Thymus (tissue), 11 donors: ENCODE measurements around the gene CCDC12. TPM values are rescaled to one million over a fixed set of nuclear protein-coding genes. Genes with fewer than 3 reads are reported as not detected.

Experiments
- DNase-seq, 9 donors: peaks; one replicate each; pipeline ENCODE4 v3.0.0-alpha.2; 2013; ENCODE audit warnings: low spot score in 9 of 9, low read depth in 6 of 9, missing footprints in 1 of 9
- H3K27ac ChIP-seq, 2 donors: one replicate each; pipeline ENCODE4 v1.5.1; 2013; ENCODE audit warnings: control low read depth in 1 of 2, low read depth in 1 of 2, low read length in 1 of 2, mild to moderate bottlenecking in 1 of 2, moderate library complexity in 1 of 2
- H3K27me3 ChIP-seq, 2 donors: one replicate each; pipeline ENCODE4 v1.5.1; 2013; ENCODE audit warnings: low read length in 1 of 2; ENCODE audit not compliant: control insufficient read depth in 2 of 2, insufficient read depth in 1 of 2
- H3K36me3 ChIP-seq, 2 donors: one replicate each; pipeline ENCODE4 v1.5.1; 2013; ENCODE audit warnings: low read length in 1 of 2, mild to moderate bottlenecking in 1 of 2, moderate library complexity in 1 of 2; ENCODE audit not compliant: control insufficient read depth in 2 of 2, insufficient read depth in 2 of 2
- H3K4me1 ChIP-seq, 2 donors: one replicate each; pipeline ENCODE4 v1.5.1; 2013; ENCODE audit warnings: low read length in 2 of 2; ENCODE audit not compliant: control insufficient read depth in 2 of 2, insufficient read depth in 2 of 2
- H3K4me3 ChIP-seq, 2 donors: one replicate each; pipeline ENCODE4 v1.5.1; 2013; ENCODE audit warnings: low read length in 2 of 2, control low read depth in 1 of 2, mild to moderate bottlenecking in 1 of 2
- H3K9me3 ChIP-seq, 2 donors: one replicate each; pipeline ENCODE4 v1.5.1; 2013; ENCODE audit warnings: low read length in 1 of 2, mild to moderate bottlenecking in 1 of 2; ENCODE audit not compliant: control insufficient read depth in 2 of 2, insufficient read depth in 1 of 2
- WGBS: extraction: QIAGEN DNeasy Blood & Tissue Kit; methylation state at CpG from one replicate; pipeline ENCODE4 v1.1.7; 2013; 5-methylcytosine and 5-hydroxymethylcytosine counted together
- polyA plus RNA-seq: library from polyadenylated mRNA; stranded (reverse); fragments of 200-250 nt; gene quantifications from one replicate; pipeline ENCODE4 v1.2.3, GENCODE V29; 2013
- total RNA-seq: library from RNA; stranded (reverse); fragments of 120-200 nt; gene quantifications from one replicate; pipeline ENCODE4 v1.2.4, GENCODE V29; 2013
- donor health status: healthy.

The CCDC12 gene
- total and polyA plus RNA-seq, 2 donors = 47.4 to 83.9 TPM

DNA sequence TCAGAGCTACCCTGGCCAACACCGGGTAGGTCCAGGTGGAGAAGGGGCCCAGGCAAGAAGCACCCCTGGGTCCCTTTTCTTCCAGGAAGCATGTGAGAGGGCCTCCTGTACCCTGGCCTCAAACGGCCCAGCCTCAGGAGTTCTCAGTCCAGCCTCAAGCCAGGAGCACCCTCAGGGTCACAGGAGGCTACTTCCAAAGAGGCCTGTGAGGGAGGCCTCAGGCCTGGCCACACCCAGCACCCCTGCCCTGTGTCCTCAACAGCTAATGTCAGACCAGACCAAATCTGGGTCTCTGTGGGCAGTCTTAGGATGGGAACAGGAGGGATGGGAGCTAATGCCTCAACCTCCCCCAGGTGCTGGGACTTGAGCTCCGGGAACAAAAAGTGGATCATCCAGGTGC lies 75.5 kb downstream of the CCDC12 start:
- H3K4me3 ChIP-seq = no peak overlapping the region
- H3K9me3 ChIP-seq = no peaks in the 10 kb centered on the region
- peaks cover 3% of the 10 kb centered on the region in 2 donors for H3K4me1 ChIP-seq
- H3K27me3 ChIP-seq = peaks cover 16 to 47% of the 10 kb centered on the region in 2 donors
- no peak for DNase-seq
- no peak overlapping the region for H3K27ac ChIP-seq
- H3K36me3 ChIP-seq = no peaks in the 10 kb centered on the region
- WGBS = 89% methylated on average over 3 of the region's 3 CpGs

DNA sequence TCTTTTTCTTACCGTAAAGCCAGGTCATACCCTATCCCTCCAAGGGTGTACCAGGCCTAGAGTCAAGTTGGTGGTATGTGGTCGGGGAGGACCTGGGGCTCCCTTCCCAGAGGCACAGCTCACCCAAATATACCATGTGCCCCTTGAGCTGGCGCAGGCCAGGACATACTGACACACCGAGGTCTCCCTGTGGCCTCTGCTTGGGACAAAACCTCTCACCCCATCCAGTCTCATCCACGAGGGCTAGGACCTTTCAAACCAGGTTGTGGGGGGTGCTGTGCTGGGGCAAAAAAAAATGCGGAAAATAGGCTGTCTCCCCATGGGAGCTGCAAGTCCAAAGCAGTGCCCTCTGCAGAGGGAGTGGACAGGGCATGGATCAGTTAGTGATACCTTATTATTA lies 76.2 kb downstream of the CCDC12 start:
- no peak overlapping the region for H3K4me3 ChIP-seq
- H3K27me3 ChIP-seq = peaks cover 16 to 54% of the 10 kb centered on the region in 2 donors
- DNase-seq = no peak
- H3K27ac ChIP-seq = no peak overlapping the region
- WGBS = 96% methylated on average over 6 of the region's 6 CpGs
- no peaks in the 10 kb centered on the region for H3K9me3 ChIP-seq
- no peaks in the 10 kb centered on the region for H3K36me3 ChIP-seq
- peaks cover 3% of the 10 kb centered on the region in 2 donors for H3K4me1 ChIP-seq

DNA sequence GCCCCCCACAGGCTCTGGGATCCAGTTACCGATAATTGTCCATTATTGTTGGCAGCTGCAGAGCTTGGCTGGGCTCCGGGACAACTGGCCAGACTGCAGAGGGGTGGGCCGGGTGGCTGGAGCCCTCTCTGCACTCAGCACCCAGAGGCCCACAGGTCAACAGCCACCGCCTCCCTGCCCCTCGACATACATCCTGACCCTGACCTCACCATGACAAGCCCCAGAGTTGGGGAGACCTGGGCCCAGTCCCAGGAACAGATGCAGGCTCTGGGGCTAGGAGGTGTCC lies 76.6 kb downstream of the CCDC12 start:
- Histone ChIP-seq H3K27me3 (peaks cover 16 to 58% of the 10 kb centered on the region in 2 donors), H3K4me1 (peaks cover 3% of the 10 kb centered on the region in 2 donors), H3K4me3 (no peak overlapping the region), H3K36me3 (no peaks in the 10 kb centered on the region), H3K27ac (no peak overlapping the region), H3K9me3 (no peaks in the 10 kb centered on the region)
- WGBS = 93% methylated on average over 5 of the region's 5 CpGs
- DNase-seq = no peak

DNA sequence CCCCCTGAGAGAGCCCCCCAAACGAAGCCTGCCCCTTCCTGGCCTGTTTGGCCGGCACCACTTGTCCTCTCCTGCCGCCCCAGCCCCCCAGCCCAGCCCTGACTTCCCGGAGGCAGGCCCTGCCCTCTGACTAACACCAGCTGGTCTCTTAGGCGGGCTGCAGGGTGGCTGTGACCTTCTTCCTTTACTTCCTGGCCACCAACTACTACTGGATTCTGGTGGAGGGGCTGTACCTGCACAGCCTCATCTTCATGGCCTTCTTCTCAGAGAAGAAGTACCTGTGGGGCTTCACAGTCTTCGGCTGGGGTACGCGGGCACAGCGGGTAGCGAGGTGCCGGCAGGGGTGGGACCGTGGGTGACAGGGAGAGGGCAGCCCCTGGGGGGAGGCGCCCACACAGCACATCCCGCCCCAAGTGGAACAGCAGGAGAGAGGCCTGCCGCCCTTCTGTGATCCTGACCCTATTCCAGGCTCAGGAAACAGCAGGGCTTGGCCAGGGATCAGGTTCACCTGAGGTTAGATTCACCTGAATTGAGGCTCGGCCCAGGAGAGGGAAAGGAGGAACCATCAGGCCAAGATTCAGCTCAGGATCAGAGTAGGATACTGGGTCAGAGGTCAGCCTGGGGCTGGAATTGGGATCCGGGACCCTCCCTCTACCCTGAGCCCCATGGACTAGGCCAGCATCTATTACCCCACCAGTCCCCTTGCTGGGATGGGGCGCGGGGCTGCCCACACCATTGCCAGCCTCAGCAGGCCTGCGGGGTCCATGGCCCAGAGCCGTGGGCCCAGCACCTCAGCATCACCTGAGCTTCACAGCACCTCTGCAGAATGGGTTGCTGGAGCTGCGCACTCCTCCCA lies 77.2 kb downstream of the CCDC12 start:
- H3K27me3 ChIP-seq = peaks cover 16 to 63% of the 10 kb centered on the region in 2 donors
- no peaks in the 10 kb centered on the region for H3K9me3 ChIP-seq
- 95% methylated on average over 22 of the region's 22 CpGs for WGBS
- no peak for DNase-seq
- no peak overlapping the region for H3K27ac ChIP-seq
- H3K4me3 ChIP-seq = no peak overlapping the region
- H3K4me1 ChIP-seq = peaks cover 3% of the 10 kb centered on the region in 2 donors
- no peaks in the 10 kb centered on the region for H3K36me3 ChIP-seq

DNA sequence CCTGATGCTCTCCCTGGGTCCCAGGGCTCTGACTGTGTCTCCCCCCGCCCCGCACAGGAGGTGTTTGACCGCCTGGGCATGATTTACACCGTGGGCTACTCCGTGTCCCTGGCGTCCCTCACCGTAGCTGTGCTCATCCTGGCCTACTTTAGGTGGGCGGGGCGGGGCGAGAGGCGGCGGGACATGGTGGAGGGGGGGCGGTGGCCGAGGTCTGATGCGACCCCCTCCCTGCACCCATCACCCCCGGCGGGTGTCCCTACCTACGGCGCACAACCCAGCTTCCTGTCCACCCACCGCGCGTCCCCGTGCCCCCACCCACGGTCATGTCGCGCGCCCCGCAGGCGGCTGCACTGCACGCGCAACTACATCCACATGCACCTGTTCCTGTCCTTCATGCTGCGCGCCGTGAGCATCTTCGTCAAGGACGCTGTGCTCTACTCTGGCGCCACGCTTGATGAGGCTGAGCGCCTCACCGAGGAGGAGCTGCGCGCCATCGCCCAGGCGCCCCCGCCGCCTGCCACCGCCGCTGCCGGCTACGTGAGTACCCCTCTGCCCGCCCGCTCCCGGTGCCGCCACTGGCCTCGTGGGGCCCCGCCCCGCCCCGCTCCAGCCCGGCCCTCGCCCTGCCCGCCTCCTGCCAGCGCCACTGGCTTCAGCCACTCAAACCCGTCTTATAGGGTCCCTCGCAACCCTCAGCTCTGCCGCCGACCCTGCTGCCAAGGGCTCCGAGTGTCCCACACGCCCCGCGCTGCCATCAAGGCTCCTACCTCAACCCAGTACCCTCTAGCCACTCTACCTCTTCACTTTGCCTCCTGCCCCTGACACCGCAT lies 78.0 kb downstream of the CCDC12 start:
- no peak overlapping the region for H3K27ac ChIP-seq
- peaks cover 3% of the 10 kb centered on the region in 2 donors for H3K4me1 ChIP-seq
- no peaks in the 10 kb centered on the region for H3K36me3 ChIP-seq
- peak in 3 of 9 donors; percentile 25 to 54 (median 30) for DNase-seq
- H3K9me3 ChIP-seq = no peaks in the 10 kb centered on the region
- H3K27me3 ChIP-seq = peaks cover 16 to 71% of the 10 kb centered on the region in 2 donors
- H3K4me3 ChIP-seq = no peak overlapping the region
- 26% methylated on average over 71 of the region's 71 CpGs for WGBS

DNA sequence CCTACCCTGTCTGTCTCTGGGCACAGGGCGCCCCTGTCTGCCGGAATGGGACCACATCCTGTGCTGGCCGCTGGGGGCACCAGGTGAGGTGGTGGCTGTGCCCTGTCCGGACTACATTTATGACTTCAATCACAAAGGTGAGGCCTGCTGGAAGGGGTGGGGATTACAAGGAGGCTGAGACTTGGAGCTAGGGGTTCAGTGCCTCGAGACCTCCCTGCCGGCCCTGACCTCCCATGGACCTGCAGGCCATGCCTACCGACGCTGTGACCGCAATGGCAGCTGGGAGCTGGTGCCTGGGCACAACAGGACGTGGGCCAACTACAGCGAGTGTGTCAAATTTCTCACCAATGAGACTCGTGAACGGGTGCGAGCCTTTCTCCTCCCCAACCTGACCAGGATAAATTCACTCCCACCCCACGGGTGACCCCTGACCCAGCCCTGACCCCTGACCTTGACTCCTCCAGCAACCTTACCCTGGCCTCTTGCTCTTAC lies 78.7 kb downstream of the CCDC12 start:
- no peaks in the 10 kb centered on the region for H3K9me3 ChIP-seq
- H3K4me3 ChIP-seq = no peak overlapping the region
- no peak for DNase-seq
- H3K27ac ChIP-seq = no peak overlapping the region
- WGBS = 89% methylated on average over 15 of the region's 15 CpGs
- H3K4me1 ChIP-seq = peaks cover 3% of the 10 kb centered on the region in 2 donors
- H3K27me3 ChIP-seq = peaks cover 22 to 78% of the 10 kb centered on the region in 2 donors
- H3K36me3 ChIP-seq = no peaks in the 10 kb centered on the region

DNA sequence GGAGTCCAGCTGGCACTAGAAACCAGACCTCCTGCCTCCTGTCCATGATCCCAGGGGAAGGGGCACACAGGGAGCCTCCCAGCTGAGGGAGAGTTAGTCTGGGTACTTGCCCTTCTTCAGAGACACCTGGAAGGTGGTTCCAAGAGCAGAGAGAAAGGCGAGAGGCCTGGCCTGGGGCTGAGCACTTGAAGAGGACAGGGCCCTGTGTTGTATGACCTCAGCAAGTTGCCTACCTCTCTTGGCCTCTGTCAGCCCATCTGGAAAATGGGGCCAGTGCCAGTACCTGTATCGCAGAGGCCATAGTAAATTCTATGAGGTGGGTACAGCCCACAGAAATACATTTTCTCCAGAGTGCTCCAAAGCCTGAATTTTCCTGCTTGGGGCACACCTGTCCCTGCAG lies 79.5 kb downstream of the CCDC12 start:
- no peaks in the 10 kb centered on the region for H3K36me3 ChIP-seq
- no peak overlapping the region for H3K4me3 ChIP-seq
- H3K9me3 ChIP-seq = no peaks in the 10 kb centered on the region
- H3K27ac ChIP-seq = no peak overlapping the region
- H3K27me3 ChIP-seq = peaks cover 26 to 84% of the 10 kb centered on the region in 2 donors
- no peak for DNase-seq
- 96% methylated on average over 2 of the region's 2 CpGs for WGBS
- H3K4me1 ChIP-seq = peaks cover 3 to 8% of the 10 kb centered on the region in 2 donors

DNA sequence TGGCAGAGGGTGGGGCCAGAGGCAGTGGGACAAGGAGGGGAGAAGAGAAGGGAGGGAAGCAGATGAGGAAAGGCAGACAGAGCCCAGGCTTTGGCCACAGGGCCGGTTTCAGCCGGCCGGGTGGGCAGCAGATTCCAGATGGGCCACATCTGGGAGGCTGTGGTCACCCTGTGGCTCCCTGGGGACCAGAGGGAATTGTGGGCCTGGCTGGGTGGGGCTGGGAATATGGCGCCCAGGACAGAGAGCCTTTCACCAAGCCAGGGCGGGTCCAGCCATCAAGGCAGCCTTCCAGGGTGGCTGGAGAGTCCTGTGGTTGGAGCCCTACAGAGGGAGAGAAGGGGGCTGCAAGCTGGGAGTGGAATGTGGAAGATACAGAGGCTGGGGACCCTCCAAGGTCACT lies 80.2 kb downstream of the CCDC12 start:
- Histone ChIP-seq H3K36me3 (no peaks in the 10 kb centered on the region), H3K27ac (no peak overlapping the region), H3K4me1 (peaks cover 3 to 9% of the 10 kb centered on the region in 2 donors), H3K4me3 (no peak overlapping the region), H3K27me3 (peaks cover 29 to 91% of the 10 kb centered on the region in 2 donors), H3K9me3 (no peaks in the 10 kb centered on the region)
- 96% methylated on average over 5 of the region's 5 CpGs for WGBS
- no peak for DNase-seq

DNA sequence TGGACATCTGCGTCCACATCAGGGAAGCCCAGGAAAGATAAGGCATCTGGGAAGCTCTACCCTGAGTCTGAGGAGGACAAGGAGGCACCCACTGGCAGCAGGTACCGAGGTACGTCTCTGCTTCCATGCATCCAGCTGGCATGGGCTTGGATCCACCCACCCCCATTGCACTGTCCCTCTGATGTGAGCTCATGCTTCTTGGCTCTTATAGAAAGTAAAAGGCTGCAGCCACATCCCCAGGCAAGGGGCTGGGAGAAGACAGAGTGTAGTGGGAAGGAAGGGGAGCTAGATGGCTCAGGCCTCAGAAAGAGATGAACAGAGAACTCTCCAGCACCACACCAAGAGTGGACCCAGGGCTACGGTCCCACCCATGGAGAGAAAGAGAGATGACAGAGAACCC lies 80.8 kb downstream of the CCDC12 start:
- no peak overlapping the region for H3K4me3 ChIP-seq
- H3K4me1 ChIP-seq = peaks cover 3 to 9% of the 10 kb centered on the region in 2 donors
- DNase-seq = no peak
- no peak overlapping the region for H3K27ac ChIP-seq
- H3K36me3 ChIP-seq = no peaks in the 10 kb centered on the region
- no peaks in the 10 kb centered on the region for H3K9me3 ChIP-seq
- H3K27me3 ChIP-seq = peaks cover 29 to 93% of the 10 kb centered on the region in 2 donors
- 96% methylated on average over 4 of the region's 4 CpGs for WGBS
